K562 (cell line): ENCODE results near the gene ZNF358. TPM values are rescaled to one million over a fixed set of nuclear protein-coding genes. Genes with fewer than 3 reads are reported as not detected.

Experiments
- CTCF ChIP-seq, 3 experiments: IDR thresholded peaks in 2 of 3; conservative IDR thresholded peaks in 1 of 3; 2 replicates each; pipeline ENCODE4 v1.5.1; 2011 to 2012; ENCODE audit warnings: low read length in 3 of 3, mild to moderate bottlenecking in 3 of 3, control low read depth in 2 of 3, improper control_type of control experiment in 1 of 3, inconsistent platforms in 1 of 3, low read depth in 1 of 3, mixed read lengths in 1 of 3, moderate library complexity in 1 of 3; ENCODE audit not compliant: insufficient read depth in 2 of 3
- ELF4 ChIP-seq: fragments of 450-650 bp; formaldehyde crosslinking; IDR thresholded peaks from 2 replicates; pipeline ENCODE4 v1.4.0; 2022; ENCODE audit warnings: missing genetic modification characterization
- EZH2 ChIP-seq: IDR thresholded peaks from 2 replicates; pipeline ENCODE4 v1.6.1; 2012; ENCODE audit warnings: low read depth, mild to moderate bottlenecking, inconsistent platforms, low read length, borderline replicate concordance
- GATAD2A ChIP-seq: fragments of 450-650 bp; IDR thresholded peaks from 2 replicates; pipeline ENCODE4 v1.6.1; 2017
- HIVEP1 ChIP-seq: fragments of 250-450 bp; sonication (Bioruptor Pico); IDR thresholded peaks from 2 replicates; pipeline ENCODE4 v1.4.0; 2020; ENCODE audit warnings: mild to moderate bottlenecking
- NRF1 ChIP-seq, 2 experiments: fragments of 450-650 bp; IDR thresholded peaks in 1 of 2; conservative IDR thresholded peaks in 1 of 2; 2 replicates each; pipeline ENCODE4 v1.6.1; 2014; ENCODE audit warnings: mild to moderate bottlenecking in 2 of 2
- POLR2G ChIP-seq: fragments of 200-400 bp; formaldehyde crosslinking; IDR thresholded peaks from 2 replicates; pipeline ENCODE4 v1.6.1; 2017; ENCODE audit warnings: low read depth, mild to moderate bottlenecking, antibody characterized with exemption, low read length, moderate library complexity
- SIN3A ChIP-seq, 2 experiments: fragments of 150-350 bp in 1 of 2; IDR thresholded peaks; 2 replicates each; pipeline ENCODE4 v1.6.1; 2011 to 2016; ENCODE audit warnings: borderline replicate concordance in 2 of 2, low read depth in 2 of 2, low read length in 2 of 2, mild to moderate bottlenecking in 2 of 2, moderate library complexity in 2 of 2; ENCODE audit not compliant: control insufficient read depth in 1 of 2
- TFE3 ChIP-seq: fragments of 450-650 bp; formaldehyde crosslinking; IDR thresholded peaks from 2 replicates; pipeline ENCODE4 v1.4.0; 2020; ENCODE audit warnings: mild to moderate bottlenecking, mixed read lengths
- THRA ChIP-seq: fragments of 450-650 bp; IDR thresholded peaks from 2 replicates; pipeline ENCODE4 v1.6.1; 2017; ENCODE audit warnings: mild to moderate bottlenecking, moderate library complexity
- ZNF232 ChIP-seq: sonication (generic); formaldehyde crosslinking; IDR thresholded peaks from 2 replicates; pipeline ENCODE4 v1.8.0; 2022; ENCODE audit warnings: mild to moderate bottlenecking, missing genetic modification reagents
- ZNF57 ChIP-seq: fragments of 450-650 bp; formaldehyde crosslinking; IDR thresholded peaks from 2 replicates; pipeline ENCODE4 v1.4.0; 2020; ENCODE audit warnings: mild to moderate bottlenecking, moderate library complexity
- polyA plus RNA-seq, 8 experiments: library from polyadenylated mRNA; depleted of rRNA in 4 of 8; stranded (reverse) in 5 of 8; unstranded in 3 of 8; fragments of >200 nt; fragmentation: Nextera tagmentation in 2 of 8; fragmentation: Illumina TruSeq in 1 of 8; extraction: Ambion mirVana in 2 of 8; extraction: Trizol in 1 of 8; gene quantifications; 2 replicates each; pipeline versions ENCODE4 v1.2.1 to v1.2.3, GENCODE V29; 2011 to 2014; ENCODE audit warnings: inconsistent platforms in 1 of 8, missing spikeins in 1 of 8
- total RNA-seq, 7 experiments: library from RNA; depleted of rRNA in 6 of 7; stranded (reverse); fragments of >200 nt in 6 of 7; fragmentation: Illumina TruSeq in 2 of 7; extraction: Trizol in 2 of 7; gene quantifications; 2 replicates each; pipeline versions ENCODE4 v1.2.1 to v1.2.3, GENCODE V29; 2011 to 2021; ENCODE audit warnings: low replicate concordance in 1 of 7
- TF ChIP-seq, protein P1 (sequence below): fragments of 250-450 bp; sonication (Bioruptor Pico); IDR thresholded peaks from 2 replicates; pipeline ENCODE4 v1.4.0; 2020
- TF ChIP-seq, protein P2 (sequence below): fragments of 200-800 bp; sonication (Bioruptor generic); IDR thresholded peaks from 2 replicates; pipeline ENCODE4 v1.6.1; 2016; ENCODE audit warnings: missing genetic modification characterization, missing compliant biosample characterization

The ZNF358 gene
- total and polyA plus RNA-seq, 9 of the 15 experiments (the other 6 are each of a cell fraction or from before 2014, with no cell fraction given), result 0.04 to 17.2 (median 4.9) TPM

DNA sequence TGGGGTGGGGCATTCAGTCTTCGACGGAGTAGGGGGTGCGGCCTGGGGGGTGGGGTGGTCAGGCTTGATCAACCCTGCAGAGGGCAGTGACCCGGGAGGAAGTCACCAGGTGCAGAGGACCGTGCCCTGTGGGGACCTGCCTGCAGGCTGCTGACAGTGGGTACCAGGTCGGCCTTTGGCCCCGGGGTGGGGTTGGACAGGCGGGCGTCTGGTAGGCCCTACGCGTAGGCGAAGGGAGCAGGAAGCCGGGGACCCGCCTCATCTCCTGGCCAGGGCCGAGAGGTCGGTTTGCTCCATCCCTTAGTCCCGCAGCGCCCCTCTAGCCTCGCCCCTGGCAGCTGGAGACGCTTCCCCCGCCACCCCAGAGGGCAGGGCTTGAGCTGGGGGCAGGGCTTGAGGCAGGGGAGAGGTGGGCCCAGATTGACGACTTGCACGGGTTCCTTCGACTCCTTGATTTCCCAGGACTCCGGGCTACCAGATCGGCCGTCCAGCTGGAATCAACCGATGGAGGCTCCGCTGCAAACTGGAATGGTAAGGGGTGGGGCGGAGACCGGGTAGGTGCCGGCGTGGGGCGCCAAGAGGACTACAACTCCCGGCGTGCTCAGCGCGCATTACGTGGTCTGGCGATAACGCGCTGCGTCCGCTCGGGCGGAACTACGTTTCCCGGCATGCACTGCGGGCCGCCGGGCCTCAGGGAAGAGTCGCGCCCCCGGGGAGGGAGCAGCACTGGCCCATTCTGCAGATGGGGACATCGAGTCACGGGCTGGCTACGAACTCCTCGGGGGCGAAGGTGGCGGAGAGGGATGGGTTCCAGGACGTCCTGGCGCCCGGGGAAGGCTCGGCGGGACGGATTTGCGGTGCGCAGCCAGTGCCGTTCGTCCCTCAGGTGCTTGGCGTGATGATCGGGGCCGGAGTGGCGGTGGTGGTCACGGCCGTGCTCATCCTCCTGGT, 19.4 kb downstream of the ZNF358 start, which contains the start of gene PNPLA6 (continued):
- TF ChIP-seq, protein P1, sequence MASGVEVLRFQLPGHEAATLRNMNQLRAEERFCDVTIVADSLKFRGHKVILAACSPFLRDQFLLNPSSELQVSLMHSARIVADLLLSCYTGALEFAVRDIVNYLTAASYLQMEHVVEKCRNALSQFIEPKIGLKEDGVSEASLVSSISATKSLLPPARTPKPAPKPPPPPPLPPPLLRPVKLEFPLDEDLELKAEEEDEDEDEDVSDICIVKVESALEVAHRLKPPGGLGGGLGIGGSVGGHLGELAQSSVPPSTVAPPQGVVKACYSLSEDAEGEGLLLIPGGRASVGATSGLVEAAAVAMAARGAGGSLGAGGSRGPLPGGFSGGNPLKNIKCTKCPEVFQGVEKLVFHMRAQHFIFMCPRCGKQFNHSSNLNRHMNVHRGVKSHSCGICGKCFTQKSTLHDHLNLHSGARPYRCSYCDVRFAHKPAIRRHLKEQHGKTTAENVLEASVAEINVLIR, result peak; percentile 94
- peak; percentile 88 for TF ChIP-seq ZNF232
- TF ChIP-seq THRA, result no peak
- no peak for TF ChIP-seq EZH2
- TF ChIP-seq GATAD2A, result no peak
- TF ChIP-seq HIVEP1 (CRISPR knock-in tag), result no peak
- TF ChIP-seq, protein P2, sequence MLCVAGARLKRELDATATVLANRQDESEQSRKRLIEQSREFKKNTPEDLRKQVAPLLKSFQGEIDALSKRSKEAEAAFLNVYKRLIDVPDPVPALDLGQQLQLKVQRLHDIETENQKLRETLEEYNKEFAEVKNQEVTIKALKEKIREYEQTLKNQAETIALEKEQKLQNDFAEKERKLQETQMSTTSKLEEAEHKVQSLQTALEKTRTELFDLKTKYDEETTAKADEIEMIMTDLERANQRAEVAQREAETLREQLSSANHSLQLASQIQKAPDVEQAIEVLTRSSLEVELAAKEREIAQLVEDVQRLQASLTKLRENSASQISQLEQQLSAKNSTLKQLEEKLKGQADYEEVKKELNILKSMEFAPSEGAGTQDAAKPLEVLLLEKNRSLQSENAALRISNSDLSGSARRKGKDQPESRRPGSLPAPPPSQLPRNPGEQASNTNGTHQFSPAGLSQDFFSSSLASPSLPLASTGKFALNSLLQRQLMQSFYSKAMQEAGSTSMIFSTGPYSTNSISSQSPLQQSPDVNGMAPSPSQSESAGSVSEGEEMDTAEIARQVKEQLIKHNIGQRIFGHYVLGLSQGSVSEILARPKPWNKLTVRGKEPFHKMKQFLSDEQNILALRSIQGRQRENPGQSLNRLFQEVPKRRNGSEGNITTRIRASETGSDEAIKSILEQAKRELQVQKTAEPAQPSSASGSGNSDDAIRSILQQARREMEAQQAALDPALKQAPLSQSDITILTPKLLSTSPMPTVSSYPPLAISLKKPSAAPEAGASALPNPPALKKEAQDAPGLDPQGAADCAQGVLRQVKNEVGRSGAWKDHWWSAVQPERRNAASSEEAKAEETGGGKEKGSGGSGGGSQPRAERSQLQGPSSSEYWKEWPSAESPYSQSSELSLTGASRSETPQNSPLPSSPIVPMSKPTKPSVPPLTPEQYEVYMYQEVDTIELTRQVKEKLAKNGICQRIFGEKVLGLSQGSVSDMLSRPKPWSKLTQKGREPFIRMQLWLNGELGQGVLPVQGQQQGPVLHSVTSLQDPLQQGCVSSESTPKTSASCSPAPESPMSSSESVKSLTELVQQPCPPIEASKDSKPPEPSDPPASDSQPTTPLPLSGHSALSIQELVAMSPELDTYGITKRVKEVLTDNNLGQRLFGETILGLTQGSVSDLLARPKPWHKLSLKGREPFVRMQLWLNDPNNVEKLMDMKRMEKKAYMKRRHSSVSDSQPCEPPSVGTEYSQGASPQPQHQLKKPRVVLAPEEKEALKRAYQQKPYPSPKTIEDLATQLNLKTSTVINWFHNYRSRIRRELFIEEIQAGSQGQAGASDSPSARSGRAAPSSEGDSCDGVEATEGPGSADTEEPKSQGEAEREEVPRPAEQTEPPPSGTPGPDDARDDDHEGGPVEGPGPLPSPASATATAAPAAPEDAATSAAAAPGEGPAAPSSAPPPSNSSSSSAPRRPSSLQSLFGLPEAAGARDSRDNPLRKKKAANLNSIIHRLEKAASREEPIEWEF, result no peak
- no peak for TF ChIP-seq ELF4 (CRISPR knock-in tag)
- TF ChIP-seq POLR2G, result peak; percentile 72
- TF ChIP-seq CTCF (IDR thresholded peaks at IDR 0.05 in 2 of 3, conservative IDR thresholded peaks at IDR 0.05 in 1 of 3; ENCODE audit: insufficient read depth in 2 of 3, low read depth in 1 of 3, low read length in 3 of 3), result peak in 1 of 3 experiments; percentile 7; a peak in 1 of 6 replicates
- no peak for TF ChIP-seq TFE3 (CRISPR knock-in tag)
- TF ChIP-seq SIN3A (IDR thresholded peaks at IDR 0.05; ENCODE audit: borderline replicate concordance in 2 of 2, control insufficient read depth in 1 of 2, low read depth in 2 of 2, low read length in 2 of 2), result peak in 1 of 2 experiments; percentile 69; a peak in 1 of 4 replicates
- no peak for TF ChIP-seq ZNF57 (CRISPR knock-in tag)
- TF ChIP-seq NRF1 (conservative IDR thresholded peaks at IDR 0.05 in 1 of 2, IDR thresholded peaks at IDR 0.05 in 1 of 2), result peak; percentile 61 to 71
